Pulmonary artery endothelial cell (primary cell): ENCODE results near the gene DYSF. TPM values are rescaled to one million over a fixed set of nuclear protein-coding genes. Genes with fewer than 3 reads are reported as not detected.

Experiments
- DNase-seq: peaks from one replicate; pipeline ENCODE4 v3.0.0-alpha.2; 2011; ENCODE audit warnings: low read depth, low spot score
- total RNA-seq: library from RNA; depleted of rRNA; stranded (reverse); fragments of >200 nt; gene quantifications from 2 replicates; pipeline ENCODE4 v1.2.3, GENCODE V29; 2014

DYSF gene
- total RNA-seq, 1 donor from 2014 or later: 82.1 TPM

DNA sequence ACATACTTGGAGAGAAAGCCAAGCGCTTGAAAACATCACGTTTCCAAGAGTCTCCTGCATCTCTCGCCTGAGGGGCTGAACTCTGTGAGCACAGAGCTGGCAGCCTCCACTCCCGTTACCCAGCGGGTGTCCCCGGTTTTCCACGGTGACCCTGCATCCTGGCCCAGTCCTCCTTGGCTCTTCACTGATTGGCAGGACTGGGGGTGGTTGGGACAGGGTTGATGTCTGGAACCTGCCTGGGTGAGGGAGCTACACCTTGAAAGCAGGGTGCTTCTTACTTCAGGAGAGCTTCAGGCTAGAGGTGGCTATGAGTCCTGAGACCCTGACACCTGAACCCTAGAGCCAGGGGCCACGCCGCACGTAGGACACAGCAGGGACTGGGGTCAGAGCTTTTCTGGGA, 234.1 kb downstream of the DYSF start:
- no peak for DNase-seq

DNA sequence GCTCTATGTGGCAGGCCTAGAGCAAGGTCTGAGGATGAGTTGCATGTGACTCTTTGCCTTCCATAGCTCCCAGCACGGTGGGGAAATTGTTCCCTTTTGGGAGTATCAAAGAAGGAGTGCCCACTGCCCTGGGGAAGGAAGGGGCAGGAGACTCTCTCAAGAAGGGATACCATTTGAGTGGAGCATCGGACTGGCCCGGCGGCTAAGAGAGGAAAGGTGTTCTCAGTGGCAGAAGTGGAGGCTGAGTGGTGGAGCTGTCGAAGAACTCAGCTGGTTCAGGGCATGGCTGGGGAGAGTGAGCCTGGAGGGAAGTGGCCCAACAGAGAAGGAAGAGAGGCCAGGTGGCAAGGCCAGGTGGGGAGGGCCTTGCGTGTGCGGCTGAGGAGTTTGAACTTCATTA, 235.2 kb downstream of the DYSF start:
- DNase-seq: no peak

DNA sequence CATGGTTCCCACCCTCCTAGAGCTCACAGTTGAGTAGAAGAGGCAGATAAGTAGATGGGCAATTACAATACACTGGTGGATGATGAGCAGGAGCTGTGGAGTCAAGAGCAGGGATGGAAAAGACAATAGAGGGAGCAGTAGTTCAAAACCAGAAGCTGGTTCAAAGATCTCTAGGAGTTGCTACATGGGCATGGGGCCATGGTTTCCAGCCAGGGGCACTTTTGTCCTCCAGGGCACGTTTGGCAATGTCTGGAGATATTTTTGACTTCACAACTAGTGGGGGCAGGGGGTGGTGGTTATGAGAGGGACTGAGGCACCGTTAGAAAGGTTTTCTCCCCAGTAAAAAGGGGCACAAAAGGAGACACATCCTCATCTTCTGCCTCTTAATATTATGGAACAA, 236.0 kb downstream of the DYSF start:
- DNase-seq: no peak

DNA sequence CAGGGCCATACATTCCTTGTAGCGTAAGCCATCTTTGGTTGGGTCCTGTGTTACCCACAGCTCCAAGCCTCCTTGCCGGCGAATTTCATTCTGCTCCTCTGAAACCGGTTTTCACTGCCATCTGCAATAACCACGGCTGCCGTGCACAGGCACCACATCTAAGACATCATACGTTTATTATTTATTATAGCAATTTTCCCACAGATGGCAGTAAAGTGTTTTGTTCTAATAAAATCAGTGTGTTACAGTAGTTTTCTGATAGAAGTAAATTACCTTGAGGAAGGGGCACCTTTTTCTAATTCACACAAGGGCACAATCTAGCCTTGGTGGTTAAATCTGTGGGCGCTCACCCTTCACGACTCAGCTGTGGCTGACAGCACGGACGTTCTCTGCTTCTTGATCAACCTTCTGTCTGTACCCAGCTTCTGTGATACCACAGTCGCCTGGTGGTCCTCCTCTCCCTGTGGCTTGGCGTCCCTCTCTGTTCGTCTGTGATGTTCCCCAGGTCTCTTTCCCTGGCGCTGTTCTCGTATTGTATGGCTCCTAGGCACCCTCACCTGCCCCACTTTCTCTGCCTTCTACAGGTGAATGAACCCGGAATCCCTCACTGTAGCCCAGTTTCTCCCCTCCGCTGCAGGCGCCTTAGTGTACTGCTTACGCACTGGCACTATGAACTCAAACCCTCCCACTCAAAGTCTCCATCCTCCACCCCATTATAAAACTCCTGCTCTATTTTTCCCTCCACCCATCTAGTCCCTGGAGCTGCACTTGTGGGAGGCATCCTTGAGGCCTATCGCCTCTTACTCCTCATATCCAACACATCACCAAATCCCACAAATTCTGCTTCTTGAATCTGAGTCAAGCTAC, 236.8 kb downstream of the DYSF start:
- no peak for DNase-seq

DNA sequence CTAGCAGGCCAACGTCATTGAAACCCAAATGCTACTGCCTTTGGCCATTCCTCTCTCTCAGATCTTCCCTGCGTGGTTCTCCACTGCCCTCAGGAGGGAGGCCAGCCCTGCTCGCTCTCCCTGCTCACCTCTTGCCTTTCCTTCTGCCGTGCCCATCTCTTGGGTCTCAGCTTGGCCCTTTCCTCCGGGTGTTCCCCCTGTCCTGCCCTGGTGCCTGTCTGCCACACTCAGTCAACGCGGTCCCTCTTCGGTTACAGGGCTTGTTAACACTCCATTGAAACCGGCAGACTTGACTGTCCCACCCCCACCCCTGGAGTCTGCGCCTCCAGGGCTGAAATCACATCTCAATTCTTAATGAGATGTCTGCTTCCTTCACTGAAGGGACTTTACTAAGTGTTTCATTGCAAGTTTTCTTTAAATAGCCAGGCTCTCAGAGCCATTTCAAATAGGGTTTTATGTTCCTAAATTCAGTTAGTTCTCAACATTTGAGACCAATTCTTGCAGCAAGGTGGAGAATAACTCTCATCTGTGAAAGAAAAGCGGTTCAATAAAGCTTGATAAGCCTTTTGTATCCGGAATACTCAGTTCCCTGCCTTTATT, 237.6 kb downstream of the DYSF start:
- DNase-seq: no peak

DNA sequence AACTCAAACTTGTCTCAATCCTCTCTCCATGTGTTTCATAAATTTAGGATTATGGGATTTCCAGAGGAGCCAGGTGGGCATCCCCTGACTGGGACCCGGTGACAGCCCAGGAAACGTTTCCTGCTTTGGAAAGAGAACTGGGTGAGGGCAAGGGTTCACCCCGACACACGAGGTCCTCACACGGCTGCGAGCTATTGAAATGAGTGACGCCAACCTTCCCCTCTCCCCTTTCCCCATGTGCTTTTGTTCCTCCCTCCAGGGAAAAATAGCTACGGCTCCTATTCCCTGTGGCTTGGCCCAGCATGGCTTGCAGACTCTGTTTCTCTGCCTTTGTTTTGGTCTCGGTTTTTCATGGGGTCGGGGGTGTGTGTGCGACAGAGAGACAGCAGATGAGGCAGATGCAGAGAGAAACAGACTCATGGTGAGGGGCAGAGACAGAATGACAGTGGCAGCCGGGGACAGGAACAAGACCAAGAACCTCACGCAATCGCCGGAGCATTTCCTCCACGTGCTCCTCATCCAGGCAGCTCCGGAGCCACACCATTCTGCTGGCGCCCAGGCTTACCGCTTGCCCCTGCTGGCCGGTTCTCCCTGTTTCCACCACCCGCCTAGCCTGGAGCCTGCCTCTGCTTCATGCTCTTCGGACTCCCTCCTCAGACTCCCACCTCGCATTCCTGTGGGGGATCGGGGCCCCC, 238.5 kb downstream of the DYSF start:
- no peak for DNase-seq

DNA sequence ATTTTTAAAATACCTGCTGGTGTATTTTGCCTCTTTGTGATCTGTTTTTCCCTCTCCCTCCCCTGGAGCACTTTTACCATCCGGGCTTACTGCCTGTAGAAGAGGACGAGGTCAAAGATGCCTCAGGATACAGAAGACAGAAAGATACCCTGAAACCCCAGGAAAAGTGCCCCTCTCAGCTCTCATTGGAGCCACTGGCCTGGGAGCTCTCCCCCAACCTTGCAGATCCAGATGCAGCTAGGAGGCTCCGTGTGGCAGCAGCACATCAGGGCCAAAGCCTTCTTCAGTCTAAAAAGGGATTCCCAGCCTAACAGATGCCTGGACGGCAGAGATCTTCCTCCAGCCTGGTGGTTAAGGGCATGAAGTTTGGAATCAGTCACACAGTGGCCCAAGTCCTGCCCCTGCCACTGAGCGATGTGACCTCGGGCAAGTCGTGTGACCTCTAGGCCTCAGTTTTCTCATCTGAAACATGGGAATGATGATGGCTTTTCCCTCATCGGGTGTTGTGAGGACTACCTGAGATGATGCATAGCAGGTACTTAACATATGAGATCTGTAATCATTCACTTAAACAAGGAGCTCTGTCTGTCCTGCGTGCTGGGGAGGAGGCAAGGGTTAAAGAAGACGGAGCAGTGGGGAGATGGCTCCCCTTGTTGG, 239.4 kb downstream of the DYSF start:
- DNase-seq: no peak

DNA sequence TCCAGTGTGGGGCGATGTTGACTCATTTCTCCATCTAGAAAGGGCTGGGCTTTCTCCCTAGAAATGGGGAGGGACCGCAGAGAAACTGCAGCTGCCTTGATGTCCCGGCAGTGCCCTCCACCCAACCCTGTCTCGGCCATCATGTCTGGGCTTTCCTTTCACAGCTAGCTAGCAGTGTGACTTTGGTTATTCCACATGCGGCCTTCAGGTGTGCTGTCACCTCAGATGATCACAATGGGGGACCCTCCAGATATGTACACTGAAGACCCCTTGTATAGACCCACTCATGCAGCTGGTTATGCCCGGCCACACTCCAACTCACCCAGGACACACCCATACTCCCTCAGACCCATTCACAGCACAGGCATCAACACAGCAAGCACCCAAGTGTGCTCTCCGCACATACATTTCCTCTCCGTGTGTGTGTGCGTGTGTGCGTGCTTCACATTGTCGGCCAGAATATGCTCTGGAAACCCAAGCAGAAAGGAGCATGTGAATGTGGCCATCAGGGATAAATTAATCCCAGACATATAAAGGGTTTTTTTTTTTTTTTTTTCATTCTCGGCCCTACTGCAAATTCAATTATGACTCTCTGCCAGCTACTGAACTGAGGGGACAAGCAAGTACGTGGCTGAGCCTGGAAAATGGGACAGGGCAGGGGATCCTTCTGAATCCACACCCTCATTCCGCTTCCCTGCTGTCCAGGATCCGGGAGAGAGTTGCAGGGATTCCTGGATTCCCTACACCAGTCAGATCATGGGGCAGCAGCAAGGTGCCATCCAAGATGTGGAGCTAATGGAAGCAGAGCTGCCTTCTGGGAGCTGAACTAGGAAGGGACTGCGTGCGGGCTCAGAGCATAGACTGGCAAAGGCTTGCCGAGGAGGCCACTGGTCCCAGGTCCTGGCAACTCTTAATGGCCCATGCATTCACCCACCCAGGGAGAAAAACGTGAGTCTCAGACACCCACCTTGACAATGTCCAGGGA, 240.2 kb downstream of the DYSF start:
- DNase-seq: no peak

DNA sequence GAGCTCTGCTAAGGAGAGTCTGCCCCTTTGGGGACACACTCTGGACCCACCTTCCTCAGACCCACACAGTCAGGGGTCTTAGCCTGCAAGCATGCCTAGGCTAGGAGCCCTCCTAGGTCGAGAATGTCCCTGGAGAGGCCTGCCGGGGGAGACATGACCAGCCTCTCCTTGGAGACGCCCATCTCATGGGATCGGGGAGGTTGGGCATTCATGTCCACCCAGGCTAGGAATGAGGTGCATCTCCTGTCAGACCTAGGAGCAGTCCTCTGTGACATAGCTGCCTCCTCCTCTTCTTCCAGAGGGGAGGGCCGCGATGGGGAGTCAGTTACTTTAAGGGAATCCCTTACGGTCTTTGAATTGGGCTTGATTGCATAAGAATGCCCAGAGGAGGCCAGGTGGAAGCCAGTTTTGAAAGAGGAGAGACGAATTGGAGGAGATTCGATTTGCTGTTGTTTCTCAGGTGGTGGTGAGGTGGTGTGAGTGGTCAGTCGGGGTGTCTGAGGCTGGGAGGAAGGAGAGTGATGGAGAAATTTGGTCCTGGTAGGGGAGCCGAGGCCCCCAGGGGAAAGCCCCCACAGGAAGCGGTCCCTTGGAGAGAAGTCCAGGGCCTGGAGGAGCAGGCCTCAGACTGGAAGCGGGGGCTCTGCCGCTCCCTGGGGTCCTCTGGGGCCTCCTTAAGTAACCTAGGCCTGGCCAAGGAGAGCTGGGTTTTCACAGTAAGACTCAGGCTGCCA, 241.3 kb downstream of the DYSF start:
- no peak for DNase-seq

DNA sequence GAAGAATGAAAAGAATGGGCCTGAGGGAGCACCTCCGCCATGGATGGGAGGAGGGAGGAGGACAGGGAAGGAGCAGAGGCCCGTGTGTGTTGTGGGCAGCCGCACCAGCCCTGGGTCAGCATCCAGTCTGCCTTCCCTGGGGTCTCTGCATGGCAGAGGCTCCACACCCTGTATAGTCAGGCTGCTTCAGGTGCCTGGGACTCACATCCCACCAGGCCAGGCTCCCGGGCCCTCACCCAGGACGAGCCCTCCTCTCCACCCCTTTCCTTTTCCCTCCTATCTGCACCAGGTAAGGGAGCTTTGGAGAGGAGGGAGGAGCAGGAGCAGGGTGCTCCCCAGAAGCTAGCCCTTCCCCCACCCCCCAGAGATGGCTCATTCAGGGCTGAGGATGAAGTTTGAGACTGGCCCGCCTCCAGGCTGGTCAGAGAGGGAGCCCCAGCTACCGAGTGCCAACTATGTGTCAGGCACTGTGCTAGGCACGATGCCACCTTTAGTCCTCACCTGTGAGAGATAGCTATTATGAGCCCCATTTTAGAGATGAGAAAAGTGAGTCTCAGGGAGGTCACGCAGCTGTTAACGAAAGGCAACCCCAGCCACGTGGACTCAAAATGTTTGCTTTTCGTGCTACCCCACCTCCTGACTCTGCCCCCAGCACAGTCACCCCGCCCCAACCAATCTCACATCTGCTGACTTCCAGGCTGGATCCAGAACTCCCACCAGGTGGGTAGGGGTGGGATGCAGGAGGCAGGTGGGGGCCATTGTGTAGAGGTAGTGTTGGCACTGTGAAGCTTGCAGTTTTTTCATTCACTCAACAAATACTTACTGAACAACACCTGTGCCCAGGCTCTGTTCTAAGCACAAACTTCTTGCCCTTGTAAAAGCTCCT, 242.1 kb downstream of the DYSF start:
- no peak for DNase-seq

DNA sequence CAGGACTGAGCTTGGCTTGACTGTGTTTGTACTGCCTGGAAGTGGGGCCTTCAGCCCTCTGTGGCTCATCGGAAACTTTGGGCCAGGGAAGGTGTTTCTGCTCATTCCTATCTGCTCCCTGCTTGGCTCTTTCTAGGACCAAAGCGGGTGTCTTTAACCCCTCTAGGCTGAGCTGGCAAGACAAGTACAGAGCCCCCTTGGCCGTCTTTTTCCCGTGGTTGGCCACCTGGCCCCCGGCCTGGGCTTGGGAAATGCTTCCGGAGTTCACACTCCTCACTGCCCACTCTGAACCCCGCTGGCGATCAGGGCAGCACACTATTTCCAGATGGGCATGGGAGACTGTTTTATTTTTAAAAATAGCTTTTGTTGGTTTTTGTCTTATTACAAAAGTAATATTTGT, 243.0 kb downstream of the DYSF start:
- DNase-seq: no peak

DNA sequence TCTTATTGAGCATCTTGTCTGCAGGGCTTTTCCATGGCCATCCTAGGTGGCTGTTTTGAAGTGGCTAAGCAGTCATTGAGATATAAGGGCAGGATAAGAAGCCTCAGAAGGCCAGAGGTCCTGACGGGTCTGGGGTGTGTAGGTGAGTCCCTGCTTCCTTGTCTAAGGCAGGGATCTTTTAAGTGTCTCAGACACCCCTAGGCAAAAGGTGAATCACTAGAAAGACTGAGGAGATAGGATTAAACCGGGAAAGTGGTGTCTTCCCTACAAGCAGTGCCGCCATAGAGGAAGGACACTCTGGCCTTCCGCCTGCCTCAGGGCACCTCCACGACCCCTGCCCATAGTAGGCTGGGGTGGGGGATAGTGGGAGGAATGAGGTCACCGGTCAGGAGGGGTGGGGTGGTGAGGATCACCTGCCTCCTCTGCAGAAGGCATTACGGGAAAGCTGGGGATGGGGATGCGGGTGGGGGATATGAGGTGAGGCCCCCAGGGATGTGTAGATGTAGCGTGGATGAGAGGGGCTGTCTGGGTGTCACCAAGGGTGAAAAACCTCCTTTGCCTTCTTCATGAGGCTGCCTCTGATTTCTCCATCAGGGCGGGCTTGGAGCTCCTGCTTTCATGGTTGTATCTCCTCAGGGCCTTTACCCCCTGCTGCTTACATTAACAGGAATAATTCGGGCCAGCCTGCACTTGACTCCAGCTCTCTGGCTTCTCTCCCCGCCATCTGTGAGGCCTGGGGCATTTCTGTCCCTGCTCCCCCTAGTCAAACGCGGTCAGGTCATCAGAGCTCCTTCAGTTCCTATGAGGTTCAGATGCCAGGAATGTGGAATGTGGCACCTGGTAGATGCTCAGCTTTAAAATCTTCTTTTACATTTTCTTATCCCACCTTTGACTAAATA, 244.0 kb downstream of the DYSF start:
- no peak for DNase-seq

DNA sequence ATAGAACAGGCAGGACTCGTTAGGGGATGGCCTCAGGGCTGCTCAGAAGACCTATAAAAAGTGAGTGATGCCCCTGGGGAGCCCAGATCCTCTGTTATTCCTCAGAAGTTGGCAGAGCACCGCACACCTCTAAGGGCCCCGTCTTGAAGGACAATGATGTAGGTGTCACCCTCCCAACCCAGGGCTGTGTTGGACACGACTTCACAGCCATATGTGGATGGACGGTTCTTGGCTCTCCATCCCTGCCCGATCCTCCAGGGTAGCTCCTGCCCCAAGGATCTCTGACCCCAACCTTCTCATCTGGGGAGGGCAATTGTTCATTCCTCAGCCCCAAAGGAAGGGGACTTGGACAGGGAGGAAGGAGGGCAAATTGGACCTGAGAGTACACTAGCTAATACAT, 246.1 kb downstream of the DYSF start:
- DNase-seq: no peak

DNA sequence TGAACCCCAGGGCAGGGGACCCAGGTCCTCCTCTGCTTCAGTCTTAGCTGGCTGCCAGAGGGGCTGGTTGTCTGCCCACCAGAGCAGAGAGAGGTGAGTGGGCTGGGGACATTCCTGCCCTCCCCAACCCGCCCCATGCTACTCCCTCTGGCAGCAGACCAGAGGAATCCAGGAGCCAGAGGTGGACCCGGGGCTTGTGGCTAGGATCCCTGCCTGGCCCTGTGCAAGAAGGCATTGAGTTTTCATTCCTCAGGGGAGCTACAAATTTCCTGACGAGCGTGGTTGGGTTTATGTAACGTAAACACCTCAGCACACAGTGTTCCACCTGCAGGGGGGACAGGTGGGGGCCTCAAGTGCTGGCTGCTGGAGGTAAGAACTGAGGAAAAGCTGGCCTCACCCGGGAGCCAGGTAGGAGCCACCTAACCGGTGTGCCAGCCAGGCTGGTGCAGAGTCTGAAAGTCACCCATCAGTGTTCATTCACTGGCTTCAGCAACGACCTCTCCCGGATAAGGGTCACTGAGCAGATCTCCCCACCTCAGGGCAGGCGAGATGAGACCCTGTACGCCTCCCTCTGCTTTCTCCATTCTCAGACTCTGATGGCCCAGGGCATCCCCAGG, 246.8 kb downstream of the DYSF start:
- no peak for DNase-seq

DNA sequence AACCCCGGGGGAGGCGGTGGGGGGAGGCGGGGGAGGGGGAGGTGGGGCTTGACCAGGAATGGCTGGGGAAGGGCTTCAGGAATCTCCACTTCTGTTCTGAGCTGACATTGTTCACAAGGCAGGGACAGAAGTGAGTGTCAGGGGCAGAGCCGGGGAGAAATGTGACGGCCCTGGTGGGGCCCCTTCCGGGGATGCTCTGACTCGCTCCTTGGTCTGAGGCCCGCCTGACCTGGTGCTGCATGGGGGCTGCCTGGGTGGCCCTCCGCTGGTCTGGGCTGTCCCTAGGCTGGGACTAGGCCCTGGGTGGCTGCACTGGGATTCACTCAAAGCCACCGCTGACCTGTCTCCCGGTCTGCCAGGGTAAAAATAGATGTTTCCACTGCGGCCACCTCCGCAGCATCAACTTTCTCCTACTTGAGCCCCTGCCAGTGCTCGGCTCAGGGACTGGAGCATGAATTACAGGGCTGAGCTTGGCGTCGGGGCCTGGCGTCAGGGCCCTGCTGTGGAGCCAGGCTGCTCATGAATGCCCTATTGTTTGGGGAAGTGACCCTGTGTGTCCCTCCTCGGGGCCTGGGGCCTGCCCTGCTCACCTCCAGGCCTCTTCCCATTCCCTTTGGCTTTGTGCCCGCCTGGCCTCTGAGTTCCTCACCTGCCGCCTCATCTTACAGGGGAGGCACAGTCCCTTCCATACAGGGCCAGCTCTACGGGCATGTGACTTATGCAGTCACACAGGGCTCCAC, 247.5 kb downstream of the DYSF start:
- DNase-seq: no peak

DNA sequence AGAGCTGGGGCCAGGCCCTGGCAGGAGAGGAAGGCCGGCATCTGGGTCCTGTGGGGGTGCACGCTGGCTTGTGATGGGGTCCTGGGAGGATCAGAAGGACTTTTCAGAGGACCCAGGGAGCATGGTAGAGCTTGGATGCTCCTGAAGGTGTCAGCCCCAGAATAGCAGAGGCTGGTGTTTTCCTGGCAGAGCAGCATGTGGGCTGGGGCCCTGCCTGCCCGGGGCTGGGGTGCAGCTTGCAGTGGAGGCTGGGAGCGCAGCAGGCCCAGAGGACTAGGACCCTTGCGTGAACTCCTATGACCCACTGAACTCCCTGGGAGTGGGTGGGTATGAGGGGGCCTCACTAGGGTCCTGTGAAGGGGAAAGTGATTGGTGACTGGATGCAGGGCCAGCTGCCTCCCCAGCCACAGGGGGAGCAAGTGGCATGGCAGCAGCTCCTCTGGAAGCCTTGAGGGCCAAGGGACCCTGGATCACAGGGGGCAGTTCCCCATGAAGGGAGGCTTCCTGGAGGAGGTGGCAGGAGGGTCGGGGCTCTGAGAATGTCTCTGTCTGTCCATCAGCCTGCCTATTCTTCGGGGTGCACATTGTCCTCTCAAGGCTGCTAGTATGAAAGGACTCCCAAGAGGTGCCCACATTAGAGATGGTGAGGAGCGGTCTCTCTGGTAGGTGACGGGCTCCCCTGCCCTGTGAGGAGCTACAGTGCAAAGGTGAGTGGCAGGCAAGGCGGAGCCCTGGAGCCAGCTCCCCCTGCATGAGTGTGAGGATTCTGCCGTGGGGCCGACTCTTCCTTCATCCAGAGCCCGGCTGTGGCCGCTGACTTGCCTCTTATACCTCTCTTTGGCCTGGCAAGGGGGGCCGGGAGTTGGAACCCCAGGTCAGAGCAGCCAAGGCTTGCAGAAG, 249.0 kb downstream of the DYSF start:
- DNase-seq: no peak
